ENCODE measurements around the gene RNF186.
"Not testable (repeated sequence)": the region's sequence is repeated elsewhere in the genome, so short reads cannot be mapped to it uniquely, and the experiment has no call there.

The RNF186 gene

DNA sequence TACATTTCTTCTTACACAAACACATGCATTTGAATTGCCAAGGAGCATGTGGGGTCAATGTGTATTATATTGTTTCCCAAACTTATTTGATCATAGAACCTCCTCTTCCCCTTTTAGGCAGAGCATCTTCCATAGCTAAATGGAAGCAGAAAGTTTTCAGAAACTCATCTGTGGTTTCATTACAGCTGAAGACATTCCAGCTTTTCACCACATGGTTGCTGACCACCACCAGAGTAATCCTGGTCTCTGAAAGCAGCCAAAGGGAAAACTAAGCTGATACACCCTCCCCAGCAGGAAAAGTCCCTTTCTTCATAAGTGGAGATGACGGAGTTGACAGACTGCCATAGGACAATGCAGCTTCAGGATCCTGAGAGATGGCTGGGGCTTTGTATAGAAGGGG is 37.0 kb upstream of the RNF186 start:
- H3K27me3 ChIP-seq (ENCODE audit: insufficient read depth, low read depth) = no peaks in the 10 kb centered on the region
- no peaks in the 10 kb centered on the region for H3K79me2 ChIP-seq (ENCODE audit: insufficient read depth, low read depth)
- no peak overlapping the region for H3K4me3 ChIP-seq (IDR thresholded peaks at IDR 0.05; ENCODE audit: insufficient read depth, low read depth, low read length)
- TF ChIP-seq, protein P1, sequence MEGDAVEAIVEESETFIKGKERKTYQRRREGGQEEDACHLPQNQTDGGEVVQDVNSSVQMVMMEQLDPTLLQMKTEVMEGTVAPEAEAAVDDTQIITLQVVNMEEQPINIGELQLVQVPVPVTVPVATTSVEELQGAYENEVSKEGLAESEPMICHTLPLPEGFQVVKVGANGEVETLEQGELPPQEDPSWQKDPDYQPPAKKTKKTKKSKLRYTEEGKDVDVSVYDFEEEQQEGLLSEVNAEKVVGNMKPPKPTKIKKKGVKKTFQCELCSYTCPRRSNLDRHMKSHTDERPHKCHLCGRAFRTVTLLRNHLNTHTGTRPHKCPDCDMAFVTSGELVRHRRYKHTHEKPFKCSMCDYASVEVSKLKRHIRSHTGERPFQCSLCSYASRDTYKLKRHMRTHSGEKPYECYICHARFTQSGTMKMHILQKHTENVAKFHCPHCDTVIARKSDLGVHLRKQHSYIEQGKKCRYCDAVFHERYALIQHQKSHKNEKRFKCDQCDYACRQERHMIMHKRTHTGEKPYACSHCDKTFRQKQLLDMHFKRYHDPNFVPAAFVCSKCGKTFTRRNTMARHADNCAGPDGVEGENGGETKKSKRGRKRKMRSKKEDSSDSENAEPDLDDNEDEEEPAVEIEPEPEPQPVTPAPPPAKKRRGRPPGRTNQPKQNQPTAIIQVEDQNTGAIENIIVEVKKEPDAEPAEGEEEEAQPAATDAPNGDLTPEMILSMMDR (conservative IDR thresholded peaks at IDR 0.05; ENCODE audit: low read depth, low read length) = no peak
- H3K36me3 ChIP-seq (ENCODE audit: insufficient read depth) = no peaks in the 10 kb centered on the region
- H3K27ac ChIP-seq = no peak overlapping the region
- H4K20me1 ChIP-seq (ENCODE audit: insufficient read depth) = no peaks in the 10 kb centered on the region
- H3K4me1 ChIP-seq (ENCODE audit: low read depth, poor library complexity, severe bottlenecking) = no peaks in the 10 kb centered on the region
- no peak overlapping the region for H2AFZ ChIP-seq (ENCODE audit: low read depth)
- H3K9ac ChIP-seq = no peak overlapping the region
- H3K4me2 ChIP-seq = no peak overlapping the region

DNA sequence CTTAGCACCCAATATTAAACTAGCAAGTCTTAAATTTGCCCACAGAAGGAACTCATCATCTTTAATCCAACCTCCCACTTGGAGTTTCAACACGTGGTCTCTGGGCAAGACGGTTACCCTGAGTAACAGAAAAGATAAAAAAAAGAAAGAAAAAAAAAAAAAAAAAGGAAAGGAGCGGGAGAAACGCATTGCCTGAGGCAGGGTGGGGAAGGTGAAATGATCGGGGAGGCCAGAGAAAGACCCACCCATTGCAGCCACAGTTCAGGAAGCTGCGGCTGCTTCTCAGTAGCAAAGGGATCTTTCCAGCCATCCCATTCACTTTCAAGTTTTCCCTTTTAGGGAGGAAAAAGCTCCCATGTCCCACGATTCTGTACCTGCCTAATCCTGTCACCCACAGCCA is 35.1 kb upstream of the RNF186 start:
- Histone ChIP-seq H3K4me2 (no peak overlapping the region), H3K4me3 (IDR thresholded peaks at IDR 0.05; ENCODE audit: insufficient read depth, low read depth, low read length) (no peak overlapping the region), H3K9ac (no peak overlapping the region), H3K27me3 (ENCODE audit: insufficient read depth, low read depth) (no peaks in the 10 kb centered on the region), H3K4me1 (ENCODE audit: low read depth, poor library complexity, severe bottlenecking) (no peaks in the 10 kb centered on the region), H3K27ac (no peak overlapping the region), H2AFZ (ENCODE audit: low read depth) (no peak overlapping the region), H3K36me3 (ENCODE audit: insufficient read depth) (no peaks in the 10 kb centered on the region), H3K79me2 (ENCODE audit: insufficient read depth, low read depth) (no peaks in the 10 kb centered on the region), H4K20me1 (ENCODE audit: insufficient read depth) (no peaks in the 10 kb centered on the region)
- TF ChIP-seq, protein P1 (conservative IDR thresholded peaks at IDR 0.05; ENCODE audit: low read depth, low read length) = no peak

DNA sequence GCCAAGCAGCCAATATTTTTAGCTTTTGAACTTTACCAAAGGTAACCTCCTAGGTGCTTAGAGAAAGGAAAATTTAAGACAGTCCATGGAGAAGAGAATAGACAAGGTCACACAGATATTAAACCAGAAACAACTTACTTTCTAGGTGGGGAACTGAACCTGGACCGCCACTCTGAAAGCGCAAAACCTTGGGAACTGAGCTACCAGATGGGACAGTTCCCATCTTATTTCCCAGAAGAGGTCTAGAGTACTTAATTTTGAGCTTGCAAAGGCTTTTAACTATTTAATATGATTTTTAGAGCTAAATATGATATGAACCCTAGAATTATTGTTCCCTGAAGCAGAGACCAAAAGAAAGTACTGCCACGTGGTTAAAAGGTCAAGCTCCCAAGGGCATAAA is 34.2 kb upstream of the RNF186 start:
- H3K9ac ChIP-seq; H3K27me3 ChIP-seq (ENCODE audit: insufficient read depth, low read depth); H3K79me2 ChIP-seq (ENCODE audit: insufficient read depth, low read depth); H3K4me1 ChIP-seq (ENCODE audit: low read depth, poor library complexity, severe bottlenecking); H3K36me3 ChIP-seq (ENCODE audit: insufficient read depth); H3K27ac ChIP-seq; H4K20me1 ChIP-seq (ENCODE audit: insufficient read depth); H3K4me3 ChIP-seq (IDR thresholded peaks at IDR 0.05; ENCODE audit: insufficient read depth, low read depth, low read length); H3K4me2 ChIP-seq; H2AFZ ChIP-seq (ENCODE audit: low read depth): not testable (repeated sequence)

DNA sequence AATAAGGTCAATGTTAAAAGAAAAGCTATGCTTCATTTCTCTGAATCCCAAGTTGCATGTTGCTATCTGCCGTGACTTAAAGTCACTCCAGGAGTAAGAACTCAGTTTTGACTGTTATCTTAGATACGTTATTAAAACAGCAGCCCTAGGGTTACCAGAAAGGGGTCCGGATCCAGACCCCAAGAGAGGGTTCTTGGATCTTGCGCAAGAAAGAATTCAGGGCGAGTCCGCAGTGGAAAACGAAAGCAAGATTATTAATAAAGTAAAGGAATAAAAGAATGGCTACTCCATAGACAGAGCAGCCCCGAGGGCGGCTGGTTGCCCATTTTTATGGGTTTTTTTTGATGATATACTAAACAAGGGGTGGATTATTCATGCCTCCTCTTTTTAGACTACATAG is 32.3 kb upstream of the RNF186 start:
- not testable (repeated sequence) for H3K79me2 ChIP-seq (ENCODE audit: insufficient read depth, low read depth); H3K27ac ChIP-seq; H3K36me3 ChIP-seq (ENCODE audit: insufficient read depth); H3K4me3 ChIP-seq (IDR thresholded peaks at IDR 0.05; ENCODE audit: insufficient read depth, low read depth, low read length); H3K4me1 ChIP-seq (ENCODE audit: low read depth, poor library complexity, severe bottlenecking); H2AFZ ChIP-seq (ENCODE audit: low read depth); H3K9ac ChIP-seq; H3K27me3 ChIP-seq (ENCODE audit: insufficient read depth, low read depth); H3K4me2 ChIP-seq; H4K20me1 ChIP-seq (ENCODE audit: insufficient read depth)

DNA sequence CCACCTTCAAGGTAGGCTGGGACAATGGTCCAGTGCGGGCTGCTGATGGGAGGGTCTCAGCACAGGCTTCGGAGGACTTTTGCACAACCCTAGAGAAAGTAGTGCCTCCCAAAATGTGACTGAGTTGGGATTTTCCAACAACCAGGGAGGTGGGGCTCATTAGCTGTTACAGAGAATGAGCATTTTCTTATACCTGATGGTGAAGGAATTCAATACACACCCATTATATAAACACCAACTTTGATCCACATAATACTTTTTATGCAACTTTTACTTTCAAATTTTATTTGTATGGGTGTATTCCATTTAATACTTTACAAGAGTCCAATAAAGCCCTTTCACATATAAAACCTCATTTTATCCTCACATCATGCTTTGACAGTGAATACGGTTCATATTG is 31.3 kb upstream of the RNF186 start:
- H4K20me1 ChIP-seq (ENCODE audit: insufficient read depth) = no peaks in the 10 kb centered on the region
- H3K9ac ChIP-seq = no peak overlapping the region
- H3K79me2 ChIP-seq (ENCODE audit: insufficient read depth, low read depth) = no peaks in the 10 kb centered on the region
- H3K4me1 ChIP-seq (ENCODE audit: low read depth, poor library complexity, severe bottlenecking) = no peaks in the 10 kb centered on the region
- H3K27me3 ChIP-seq (ENCODE audit: insufficient read depth, low read depth) = no peaks in the 10 kb centered on the region
- H3K4me2 ChIP-seq = no peak overlapping the region
- no peak overlapping the region for H3K4me3 ChIP-seq (IDR thresholded peaks at IDR 0.05; ENCODE audit: insufficient read depth, low read depth, low read length)
- no peaks in the 10 kb centered on the region for H3K36me3 ChIP-seq (ENCODE audit: insufficient read depth)
- no peak overlapping the region for H3K27ac ChIP-seq
- H2AFZ ChIP-seq (ENCODE audit: low read depth) = no peak overlapping the region
- TF ChIP-seq, protein P1 (conservative IDR thresholded peaks at IDR 0.05; ENCODE audit: low read depth, low read length) = no peak

Data from KMS-11 (cell line).